GM12872 (cell line): Measurements from ENCODE around the gene GFOD2.

Source experiments
- CTCF ChIP-seq: IDR thresholded peaks from 3 replicates; pipeline ENCODE4 v1.5.1; 2011; ENCODE audit warnings: low read depth, mild to moderate bottlenecking, low read length, moderate library complexity; ENCODE audit not compliant: insufficient read depth

GFOD2 gene

DNA sequence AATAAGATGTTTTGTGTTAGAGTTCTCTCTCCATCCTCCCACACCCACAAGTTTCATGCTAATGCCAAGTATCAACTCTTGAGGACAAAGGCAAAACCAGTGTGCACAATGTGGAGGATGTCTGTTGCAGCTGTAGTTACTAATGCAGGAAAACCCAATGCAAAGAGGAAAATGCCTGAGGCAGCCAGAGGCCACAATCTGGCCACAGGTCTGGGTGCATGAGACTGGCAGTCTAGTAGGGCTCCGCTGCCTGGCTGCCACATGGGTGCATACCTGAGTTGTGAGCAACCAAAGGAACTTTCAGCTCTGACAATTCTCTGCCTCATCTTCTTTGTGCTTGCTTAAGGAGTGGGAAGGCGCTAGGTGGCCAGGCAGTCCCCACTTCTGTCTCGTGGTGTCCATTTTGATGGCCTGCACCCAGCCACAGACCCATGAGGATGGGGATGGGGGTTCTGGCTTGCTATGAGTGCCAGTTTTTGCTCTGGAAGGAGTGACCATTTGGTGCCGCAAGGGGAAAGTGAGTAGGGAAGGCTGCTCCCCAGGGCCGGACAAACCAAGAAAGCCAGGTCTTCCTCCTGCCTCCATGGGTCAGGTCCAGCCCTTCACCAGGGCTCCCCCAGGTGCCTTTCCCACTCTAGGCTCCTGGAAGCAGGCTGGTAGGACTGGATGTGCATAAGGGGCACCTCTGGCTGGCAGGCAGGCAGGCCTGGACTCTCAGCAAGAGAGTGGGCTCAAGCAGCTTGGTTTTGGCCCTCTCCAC, 4.2 kb upstream of the GFOD2 start:
- no peak for TF ChIP-seq CTCF

GRCh38 chr16:67720236-67720635, 1.1 kb upstream of the GFOD2 start:
- TF ChIP-seq CTCF: no peak

- no peak for TF ChIP-seq CTCF
Measured at GRCh38 chr16:67719778-67720144, 645 bp upstream of the GFOD2 start.

DNA sequence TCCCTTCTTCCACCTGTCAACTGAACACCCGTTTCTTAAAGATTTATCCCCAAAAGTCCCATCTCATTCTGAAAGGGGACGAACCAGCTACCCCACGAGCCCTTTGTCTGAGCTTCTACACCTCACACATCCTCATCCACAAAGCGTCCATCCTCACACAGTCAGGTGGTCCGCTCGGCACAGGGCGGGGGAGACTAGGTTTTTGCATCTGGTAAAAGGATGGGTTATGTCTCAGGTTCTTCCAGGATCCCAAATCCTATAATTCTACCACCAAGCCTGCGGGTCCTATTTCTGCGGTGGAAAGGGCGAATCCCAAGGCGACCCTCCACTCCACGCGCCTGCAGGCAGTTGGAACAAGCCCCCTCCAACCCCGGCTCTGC, 458 bp downstream of the GFOD2 start:
- no peak for TF ChIP-seq CTCF

- TF ChIP-seq CTCF: no peak
Measured at GRCh38 chr16:67716097-67716496, 3.0 kb downstream of the GFOD2 start.

DNA sequence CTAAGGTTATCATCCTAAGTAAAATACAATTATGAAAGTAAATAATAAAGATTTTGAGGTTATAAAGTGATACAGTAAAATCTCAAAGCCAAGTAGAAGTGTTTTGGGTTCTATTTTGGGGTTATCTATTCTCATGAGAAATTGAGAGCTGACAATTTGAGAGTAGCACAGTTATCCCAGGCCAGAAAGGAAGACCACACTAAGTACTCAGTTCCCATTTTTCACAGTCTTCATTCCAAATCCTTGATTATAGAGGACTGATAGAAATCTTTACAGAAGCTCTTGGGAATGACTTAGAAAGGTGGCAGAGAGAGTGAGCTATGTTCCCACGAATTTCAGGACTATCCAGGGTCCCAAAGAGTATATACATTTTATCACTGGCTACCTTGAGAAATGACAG, 4.6 kb downstream of the GFOD2 start:
- TF ChIP-seq CTCF: no peak

- no peak for TF ChIP-seq CTCF
Measured at GRCh38 chr16:67713647-67714273, 5.4 kb downstream of the GFOD2 start.
